GM19452 (cell line): ENCODE data around the gene C2CD4C.
"Not testable (repeated sequence)": the region's sequence is repeated elsewhere in the genome, so short reads cannot be mapped to it uniquely, and the experiment has no call there.

Experiments used
- ATAC-seq: cut with Tn5 transposase; IDR thresholded peaks from one replicate; pipeline ENCODE4 v1.9.1; 2021; ENCODE audit not compliant: unreplicated experiment

C2CD4C gene

DNA sequence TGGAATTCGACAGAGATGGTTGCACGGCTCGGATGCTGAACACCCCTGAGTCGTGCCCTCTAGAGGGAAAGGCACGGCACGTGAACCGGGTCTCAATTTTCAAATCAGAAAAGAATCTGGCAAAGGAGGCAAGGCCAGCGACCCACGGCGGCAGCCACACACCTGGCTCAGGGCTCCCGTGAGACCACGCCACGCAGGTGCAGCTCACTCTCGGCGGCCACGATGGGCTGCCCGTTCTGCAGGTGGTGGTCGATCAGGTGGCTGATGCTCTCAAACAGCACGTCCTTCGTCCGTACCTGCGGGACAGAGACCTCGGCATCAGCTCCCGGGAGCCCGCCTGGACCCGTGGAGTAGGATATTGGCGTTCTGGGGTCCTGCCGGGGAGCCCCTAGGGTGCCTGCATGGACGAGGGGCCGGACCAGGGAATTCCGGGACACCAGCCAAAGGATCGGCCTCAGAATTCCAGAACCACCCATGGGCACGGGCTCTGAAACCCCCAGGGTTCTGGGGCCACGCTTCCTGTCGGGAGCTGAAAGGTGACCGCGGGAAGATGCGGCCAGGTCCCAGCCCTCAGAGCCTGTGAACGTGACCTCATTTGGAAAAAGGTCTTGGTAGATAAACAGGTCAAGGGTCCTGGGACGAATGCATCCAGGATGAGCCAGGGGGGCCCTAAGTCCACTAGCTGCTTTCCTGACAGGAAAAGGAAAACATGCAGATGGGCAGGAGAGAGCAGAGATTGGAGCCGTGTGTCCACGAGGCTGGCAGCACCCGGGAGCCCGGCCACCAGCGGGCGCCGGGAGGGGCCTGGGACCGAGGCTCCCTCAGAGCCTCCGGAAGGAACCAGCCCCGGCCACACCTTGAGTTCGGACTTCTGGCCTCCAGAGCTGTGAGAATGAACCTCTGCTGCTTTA lies 10.1 kb upstream of the C2CD4C start:
- ATAC-seq, result no peak

- no peak for ATAC-seq
Observed at GRCh38 chr19:416416-416815, 7.5 kb upstream of the C2CD4C start.

DNA sequence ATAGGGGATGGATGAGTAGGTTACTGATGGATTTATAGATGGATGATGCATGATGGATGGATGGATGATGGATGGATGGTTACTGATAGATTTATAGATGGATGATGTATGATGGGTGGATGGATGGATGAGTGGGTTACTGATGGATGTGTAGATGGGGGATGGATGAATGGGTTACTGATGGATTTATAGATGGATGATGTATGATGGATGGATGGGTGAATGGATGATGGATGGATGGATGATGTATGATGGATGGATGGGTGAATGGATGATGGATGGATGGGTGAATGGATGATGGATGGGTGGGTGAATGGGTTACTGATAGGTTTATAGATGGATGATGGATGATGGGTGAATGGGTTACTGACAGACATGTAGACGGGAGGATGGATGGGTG lies 6.3 kb upstream of the C2CD4C start:
- ATAC-seq, result no peak

DNA sequence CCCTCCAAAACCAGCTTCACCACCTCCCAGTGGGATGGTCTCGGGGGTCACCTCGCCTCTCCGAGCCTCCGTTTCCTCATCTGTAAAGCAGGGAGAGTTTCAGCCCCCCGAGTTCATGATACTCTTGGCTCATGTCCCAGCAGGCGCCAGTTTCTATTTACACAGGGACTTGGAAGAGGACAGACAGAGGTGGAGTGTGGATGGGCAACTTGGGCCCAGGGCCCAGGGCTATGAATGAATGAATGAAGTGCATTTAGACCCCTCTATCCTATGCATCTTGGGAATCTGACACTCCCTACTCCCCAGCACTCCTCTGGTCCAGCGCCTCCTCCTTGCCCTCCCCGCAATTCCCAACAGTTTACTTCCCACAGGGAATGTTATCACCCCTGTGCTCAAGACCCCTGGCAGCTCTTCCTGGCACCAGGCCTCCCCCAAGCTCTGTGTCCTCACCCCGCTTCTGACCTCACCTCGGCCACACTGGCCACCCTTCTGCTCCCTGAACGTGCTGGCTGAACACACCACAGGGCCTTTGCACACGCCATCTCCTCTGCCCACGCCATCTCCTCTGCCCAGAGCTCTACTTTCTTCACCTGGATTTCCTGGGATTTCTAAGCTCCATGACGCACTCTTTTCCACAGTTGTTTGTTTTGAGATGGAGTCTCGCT lies 4.9 kb upstream of the C2CD4C start:
- no peak for ATAC-seq

DNA sequence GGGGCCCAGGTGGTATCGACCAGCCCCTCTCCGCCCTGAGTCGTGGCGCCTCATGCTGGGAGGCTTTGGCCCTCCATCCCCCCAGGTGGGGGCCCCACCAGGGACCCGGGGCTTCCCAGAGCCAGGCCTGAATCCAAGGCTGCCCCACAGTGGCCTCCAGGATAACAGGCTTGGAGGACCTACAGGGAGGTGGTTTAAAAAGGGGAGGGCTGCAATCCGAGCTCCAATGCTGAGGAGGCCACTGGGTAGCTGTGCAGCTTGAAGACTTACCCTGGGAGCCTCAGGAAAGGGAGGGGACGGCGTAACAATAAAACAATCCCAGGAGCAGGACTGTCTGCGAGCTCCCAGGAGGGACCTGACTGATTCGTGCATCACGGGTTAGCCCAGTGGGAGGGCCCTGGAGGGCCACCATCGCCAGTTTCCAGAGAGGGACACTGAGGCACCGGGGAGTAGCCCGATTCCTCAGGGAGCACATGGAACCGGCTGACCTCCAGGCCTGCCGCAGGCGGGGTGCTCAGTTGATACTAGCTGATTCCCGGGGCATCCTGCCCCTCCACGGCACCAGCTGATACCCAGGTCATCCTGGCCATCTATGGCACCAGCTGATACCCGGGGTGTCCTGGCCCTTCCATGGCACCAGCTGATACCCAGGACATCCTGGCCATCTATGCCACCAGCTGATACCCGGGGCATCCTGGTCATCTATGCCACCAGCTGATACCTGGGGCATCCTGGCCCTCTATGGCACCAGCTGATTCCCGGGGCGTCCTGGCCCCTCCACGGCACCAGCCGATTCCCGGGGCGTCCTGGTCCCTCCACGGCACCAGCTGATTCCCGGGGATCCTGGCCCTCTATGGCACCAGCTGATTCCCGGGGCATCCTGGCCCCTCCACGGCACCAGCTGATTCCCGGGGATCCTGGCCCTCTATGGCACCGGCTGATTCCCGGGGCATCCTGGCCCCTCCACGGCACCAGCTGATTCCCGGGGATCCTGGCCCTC lies 3.7 kb upstream of the C2CD4C start:
- no peak for ATAC-seq

DNA sequence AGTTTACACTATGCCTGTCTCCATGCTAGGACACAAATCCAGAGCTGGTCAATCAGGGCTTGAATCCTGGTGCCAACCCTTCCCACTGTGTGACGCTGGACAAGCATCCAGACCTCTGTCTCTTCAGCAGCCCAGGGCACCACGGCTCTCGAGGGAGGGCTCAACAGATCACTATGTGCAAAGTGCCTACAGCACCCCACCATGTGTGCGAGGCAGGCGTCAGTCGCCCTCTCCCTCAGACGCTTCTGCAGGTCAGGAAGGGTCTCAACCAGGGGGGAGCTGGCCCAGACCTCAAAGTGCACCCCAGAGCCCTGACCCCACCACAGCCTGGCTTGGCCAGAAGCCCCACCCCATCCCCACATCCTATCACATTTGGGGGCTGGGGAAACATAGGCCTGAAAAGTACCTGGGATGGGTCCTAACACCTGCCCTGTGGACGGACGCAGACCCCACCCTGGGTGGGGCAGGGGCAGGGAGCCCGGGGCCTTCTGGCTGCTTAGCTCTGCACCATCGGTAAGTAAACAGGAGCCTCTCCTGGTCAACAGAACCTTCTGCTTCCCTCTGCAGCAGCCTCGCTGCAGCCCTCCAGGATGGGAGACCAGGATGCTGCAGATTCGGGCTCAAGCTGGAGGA lies 2.9 kb upstream of the C2CD4C start:
- no peak for ATAC-seq

- ATAC-seq, result not testable (repeated sequence)
Observed at GRCh38 chr19:411121-411722, 2.3 kb upstream of the C2CD4C start.

DNA sequence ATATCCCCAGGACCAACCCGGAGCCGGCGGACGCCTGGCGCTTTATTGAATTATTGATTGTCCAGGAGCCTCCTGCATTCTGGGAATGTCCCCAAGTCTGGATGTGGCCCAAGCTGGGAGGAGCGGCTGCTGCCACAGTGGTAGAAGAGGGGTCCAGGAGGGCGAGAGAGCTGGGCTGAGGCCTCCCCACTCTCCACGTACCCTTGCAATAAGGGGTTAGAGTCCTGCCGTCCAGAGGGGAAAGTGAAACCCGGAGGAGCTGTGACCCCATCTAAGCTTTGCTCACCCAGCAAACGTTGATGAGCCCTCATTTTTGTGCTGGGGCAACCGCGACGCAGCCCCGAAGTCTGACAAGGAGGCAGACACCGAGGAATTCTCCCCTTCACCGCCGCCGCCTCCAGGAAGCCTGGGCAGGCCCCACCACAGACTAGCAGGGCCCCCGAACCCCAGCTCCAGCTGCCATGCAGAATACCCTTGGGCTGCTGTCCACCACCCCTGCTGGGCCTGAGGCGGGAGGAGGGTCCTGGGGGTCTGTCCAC lies 1.4 kb upstream of the C2CD4C start:
- no peak for ATAC-seq

DNA sequence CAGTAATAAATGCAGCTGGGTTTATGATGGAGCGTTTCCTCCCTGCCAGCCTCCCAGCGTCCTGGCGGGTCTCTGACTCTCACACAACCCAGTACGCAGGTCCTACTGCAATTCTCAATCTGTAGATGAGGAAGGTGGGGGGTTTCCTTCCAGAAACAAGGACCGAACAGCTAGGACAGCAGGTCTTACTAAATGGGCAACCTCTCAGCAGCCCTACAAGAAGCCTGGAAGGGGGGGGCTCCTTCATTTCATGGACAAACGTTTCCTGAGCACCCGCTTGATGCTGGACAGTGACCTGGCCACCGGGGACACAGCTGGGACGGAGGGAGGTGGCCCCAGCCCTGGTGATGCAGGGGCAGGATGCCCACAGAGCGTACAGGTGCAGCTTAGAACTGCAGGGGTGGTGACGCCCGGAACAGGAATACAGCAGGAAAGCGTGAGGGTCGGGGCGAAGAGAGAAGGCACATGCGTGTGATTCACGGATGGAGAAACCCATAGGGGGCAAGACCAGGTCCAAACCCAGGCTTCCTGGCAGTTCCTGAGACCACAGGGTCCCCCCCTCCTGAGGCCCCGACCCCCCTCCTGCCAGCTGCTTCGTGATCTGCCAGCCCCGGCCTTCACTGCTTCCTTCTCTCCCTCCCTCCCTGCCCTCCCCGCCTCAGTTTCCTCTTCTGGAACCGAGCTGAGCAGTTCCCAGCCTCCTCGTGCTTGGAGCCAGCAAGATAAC lies 732 bp upstream of the C2CD4C start:
- no peak for ATAC-seq

DNA sequence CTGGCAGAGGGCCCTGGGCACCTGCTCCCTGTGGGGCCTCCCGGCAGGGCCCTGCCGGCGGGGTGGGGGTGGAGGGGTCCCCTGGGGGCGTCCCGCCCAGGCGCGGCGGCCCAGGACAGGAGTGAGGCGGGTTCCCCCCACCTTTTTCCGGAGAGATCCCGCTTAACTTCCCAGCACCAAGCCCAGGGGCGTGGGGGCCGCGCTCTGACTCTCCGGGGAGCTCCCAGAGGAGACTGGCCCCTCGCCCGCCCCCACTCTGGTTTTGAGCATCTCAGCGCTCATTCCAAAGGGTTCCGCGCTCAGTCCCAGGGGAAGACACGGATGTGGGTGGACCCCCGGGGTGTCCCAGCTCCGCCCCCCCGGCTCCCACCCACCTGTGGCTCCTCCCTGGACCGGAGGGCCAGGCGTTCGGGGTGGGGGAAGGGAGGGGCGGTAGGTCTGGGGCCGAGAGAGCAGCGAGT lies 476 bp downstream of the C2CD4C start:
- no peak for ATAC-seq

DNA sequence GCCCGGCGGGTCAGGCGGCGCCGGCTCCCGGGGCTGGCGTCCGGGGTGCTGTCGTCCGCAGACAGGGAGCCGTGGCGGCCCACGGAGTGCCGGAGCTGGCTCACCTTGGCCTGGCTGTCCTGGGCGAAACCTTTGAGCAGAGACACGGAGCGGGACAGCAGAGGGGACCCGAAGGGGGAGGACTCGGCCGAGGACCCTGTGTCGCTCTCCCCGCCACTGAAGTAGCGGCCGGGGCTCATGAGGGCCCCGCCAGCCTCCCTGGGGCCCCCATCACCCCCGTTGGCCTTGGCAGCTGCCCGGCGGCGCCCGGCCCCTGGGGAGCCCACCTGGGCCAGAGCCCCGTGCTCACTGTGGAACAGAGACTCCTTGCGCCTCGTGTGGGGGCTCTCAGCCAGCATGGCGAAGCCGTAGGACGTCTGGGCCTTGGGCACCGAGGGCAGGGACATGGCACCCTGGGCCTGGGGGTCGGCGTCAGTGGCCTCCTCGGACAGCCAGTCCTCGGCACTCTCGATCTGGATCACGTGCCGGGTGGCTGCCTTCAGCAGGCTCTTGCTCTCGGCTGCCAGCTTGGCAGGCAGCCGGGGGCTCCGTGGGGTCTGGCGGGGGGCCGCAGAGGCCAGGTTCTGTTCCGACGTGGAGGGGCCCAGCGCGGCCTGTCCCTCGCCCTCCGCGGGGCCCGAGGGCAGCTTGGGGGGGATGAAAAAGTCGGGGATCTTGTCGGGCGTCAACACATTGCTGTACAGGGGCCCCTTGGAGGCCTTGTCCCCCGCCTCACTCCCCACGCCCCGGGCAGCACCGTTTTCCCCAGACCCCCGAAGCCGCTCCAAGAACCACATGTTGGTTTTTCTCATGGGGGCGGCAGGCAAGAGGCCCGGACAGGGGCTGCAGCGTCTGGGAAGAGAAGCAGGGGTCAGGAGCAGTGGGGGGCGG lies 1.2 kb downstream of the C2CD4C start:
- no peak for ATAC-seq

GRCh38 chr19:406971-407510 lies 1.9 kb downstream of the C2CD4C start:
- ATAC-seq, result no peak

GRCh38 chr19:406135-406781 lies 2.7 kb downstream of the C2CD4C start:
- ATAC-seq, result no peak

GRCh38 chr19:405121-405965 lies 3.6 kb downstream of the C2CD4C start:
- no peak for ATAC-seq

- ATAC-seq, result no peak
Observed at GRCh38 chr19:403221-404027, 5.5 kb downstream of the C2CD4C start.

DNA sequence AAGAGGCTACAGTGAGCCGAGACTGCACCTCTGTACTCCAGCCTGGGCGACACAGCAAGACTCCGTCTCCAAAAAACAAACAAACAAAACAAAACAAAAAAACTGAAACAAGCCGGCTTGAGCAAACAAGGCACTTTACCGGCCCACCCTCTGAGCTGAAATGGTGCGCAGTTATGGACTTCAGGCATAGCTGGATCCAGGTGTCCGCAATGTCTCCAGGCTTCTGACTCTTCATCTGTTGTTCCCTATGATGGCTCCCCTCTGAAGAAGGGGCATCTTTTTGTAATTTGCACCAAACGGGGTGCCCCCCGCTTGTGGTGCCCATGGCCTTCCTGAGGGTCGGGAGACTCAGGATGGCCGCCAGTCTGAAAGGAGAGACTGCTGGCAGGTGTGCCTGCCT lies 6.2 kb downstream of the C2CD4C start:
- no peak for ATAC-seq
